NCI-H69 (cell line): ENCODE data around the gene KRT34.
"Not testable (repeated sequence)": the region's sequence is repeated elsewhere in the genome, so short reads cannot be mapped to it uniquely, and the experiment has no call there.

Source experiments
- DNase-seq: peaks from one replicate; lab custom pipeline; 2025; lab: John Stamatoyannopoulos, UW

Gene KRT34

GRCh38 chr17:41404024-41404671 is 22.0 kb upstream of the KRT34 start:
- DNase-seq, result peak; percentile 72

DNA sequence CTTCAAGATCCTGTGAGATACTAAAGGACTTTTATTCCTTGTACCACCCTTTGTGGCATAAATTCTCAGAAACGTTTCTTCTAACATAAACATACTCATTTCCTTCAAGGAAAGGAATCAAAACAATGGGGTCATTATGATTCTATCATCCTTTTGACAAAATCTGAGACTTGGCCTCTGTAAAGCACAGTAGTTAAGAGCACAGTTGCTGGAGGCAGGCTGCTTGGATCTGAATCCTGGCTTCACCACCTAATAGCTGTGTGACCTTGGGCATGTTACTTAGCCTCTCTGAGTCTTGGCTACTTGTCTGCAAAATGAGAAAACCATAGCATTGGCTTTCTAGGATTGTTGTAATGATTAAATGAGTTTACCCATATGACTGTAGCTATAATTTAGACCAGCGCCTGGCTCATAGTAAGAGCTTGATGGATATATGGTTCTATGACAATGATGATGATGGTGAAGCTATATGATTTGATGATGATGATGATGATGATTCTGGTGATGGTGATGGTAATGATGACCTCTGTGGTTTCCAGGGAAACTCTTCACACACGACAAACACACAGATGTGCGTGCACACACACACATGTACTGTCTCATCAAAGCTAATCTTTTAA is 21.4 kb upstream of the KRT34 start:
- DNase-seq, result no peak

DNA sequence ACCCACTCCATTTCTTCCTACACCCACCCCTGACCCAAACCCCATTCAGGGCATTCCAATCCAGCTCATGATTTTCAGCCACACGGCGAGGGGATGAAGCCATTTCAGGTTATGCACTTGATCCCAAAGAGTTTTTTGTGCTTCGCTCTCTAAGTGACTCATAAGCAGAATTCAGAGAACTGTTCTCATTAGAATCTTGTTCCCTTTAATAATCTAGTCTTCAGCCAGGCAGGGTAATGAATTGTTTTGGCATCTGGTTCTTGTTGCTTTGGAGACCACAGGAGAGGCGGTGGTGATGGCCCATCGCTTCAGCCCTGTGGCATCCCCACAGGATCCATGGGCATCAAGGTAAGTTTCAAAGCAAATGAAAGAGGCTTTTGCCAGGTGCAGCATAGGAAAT is 20.1 kb upstream of the KRT34 start:
- no peak for DNase-seq

GRCh38 chr17:41396996-41397660 is 15.0 kb upstream of the KRT34 start, which contains the start of gene KRT31:
TSS of gene KRT31 (minus strand) at chr17:41397608. CDS start at chr17:41397539, 69 bp downstream.
- no peak for DNase-seq

- no peak for DNase-seq
Measured at GRCh38 chr17:41396340-41396739, 14.2 kb upstream of the KRT34 start.

DNA sequence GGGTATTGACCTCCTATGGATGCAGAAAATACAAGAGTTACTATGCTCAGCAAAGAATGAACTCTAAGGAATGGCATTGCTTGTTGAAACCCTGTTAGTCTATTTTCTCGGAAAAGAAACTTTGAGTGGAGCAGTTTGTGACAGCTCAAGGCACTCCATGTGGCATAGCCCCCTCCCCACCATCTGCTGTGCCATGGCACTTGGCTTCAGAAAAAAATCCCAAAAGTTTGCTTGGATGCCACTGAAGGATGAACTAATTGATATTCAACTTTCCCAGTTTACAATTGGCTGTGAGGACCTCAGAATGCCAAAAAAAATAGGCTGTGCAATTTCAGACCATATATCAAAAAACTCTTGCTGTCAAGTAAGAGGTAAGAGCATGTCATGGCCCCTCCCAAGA is 13.5 kb upstream of the KRT34 start:
- no peak for DNase-seq

DNA sequence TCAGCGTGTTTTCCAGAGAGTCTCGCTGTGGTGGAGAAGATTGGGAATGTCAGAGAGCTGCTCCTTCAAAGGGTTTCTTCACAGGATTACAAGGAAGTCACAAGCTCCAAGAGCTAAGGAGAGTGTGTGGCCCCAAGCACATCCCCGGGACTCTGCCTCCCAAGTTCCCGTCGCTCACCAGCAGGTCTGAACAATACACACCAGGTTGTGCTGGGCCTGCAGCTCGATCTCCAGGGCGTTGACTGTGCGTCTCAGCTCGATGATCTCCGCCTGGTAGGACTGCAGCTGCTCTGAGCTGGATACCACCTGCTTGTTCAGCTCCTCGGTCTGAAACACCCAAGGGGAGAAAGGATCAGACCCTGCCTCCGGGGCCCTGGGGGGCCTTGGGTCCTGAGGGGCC is 12.9 kb upstream of the KRT34 start:
- DNase-seq, result not testable (repeated sequence)

DNA sequence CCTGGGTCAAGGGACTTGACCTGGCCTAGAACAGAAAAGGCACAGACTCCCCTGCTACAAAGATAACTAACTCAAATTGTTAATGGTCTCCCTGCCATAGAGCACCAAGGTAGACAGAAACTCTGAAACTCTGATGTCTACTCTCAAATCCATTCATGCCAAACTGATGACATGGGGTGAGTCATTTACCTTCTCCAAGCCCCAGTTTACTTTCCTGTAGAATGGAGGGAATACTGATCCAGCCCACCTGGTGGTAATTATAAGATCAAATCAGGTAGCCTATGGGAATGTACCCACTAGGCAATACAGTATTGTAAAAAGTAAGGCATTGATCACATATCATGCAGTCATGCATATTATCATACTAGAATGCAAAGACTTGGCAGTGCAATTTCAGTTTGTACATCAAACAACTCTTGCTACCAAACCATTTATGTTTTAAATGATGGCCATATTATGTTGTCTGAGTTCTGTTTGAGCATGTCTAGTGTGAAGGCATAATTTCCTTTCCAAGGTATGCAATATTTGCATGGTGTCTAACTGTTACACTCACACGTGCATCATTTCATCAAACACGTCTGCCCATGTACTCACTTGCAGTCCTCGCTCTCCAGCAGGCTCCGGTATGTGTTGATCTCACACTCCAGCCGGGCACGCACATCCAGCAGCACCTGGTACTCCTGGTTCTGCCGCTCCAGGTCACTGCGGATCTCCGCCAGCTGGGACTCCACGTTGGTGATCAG is 12.3 kb upstream of the KRT34 start:
- no peak for DNase-seq

- no peak for DNase-seq
Measured at GRCh38 chr17:41393826-41394225, 11.7 kb upstream of the KRT34 start.

GRCh38 chr17:41393294-41393693 is 11.2 kb upstream of the KRT34 start:
- no peak for DNase-seq

DNA sequence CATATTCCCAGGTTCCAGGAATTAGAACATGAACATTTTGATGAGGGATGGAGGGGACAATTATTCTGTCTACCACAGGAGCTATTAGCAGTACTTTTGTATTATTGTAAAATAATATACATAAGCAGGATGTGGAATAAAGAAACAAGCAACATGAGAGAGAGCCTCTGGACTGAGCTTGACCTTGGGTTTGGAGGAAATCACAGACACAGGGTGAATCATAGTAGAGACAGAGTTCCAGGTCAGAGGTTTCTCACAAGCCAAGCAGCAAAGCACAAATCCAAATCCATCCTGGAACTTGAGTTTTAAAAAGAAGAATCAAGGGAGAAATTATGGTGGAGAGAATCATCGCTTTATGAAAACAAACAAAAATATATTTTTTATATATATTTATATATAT is 10.2 kb upstream of the KRT34 start:
- DNase-seq, result no peak

DNA sequence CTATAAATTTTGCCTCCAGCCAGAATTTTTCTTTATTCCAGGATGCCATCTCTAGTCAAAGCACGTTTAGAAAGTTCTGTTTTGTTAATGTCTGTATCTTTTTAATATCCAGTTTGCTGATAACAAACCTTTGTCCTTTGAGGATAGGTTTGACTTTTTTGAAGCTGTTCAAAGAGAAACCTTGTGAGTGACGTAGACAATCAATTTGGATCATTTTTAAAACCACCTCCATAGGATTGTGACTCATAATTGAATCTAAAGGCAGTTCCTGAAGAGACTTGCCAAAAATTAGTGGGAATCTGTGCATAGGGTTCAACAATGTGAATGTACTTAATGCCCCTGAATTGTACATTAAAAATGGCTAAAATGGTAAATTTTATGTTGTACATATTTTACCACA is 9.4 kb upstream of the KRT34 start:
- DNase-seq, result no peak

DNA sequence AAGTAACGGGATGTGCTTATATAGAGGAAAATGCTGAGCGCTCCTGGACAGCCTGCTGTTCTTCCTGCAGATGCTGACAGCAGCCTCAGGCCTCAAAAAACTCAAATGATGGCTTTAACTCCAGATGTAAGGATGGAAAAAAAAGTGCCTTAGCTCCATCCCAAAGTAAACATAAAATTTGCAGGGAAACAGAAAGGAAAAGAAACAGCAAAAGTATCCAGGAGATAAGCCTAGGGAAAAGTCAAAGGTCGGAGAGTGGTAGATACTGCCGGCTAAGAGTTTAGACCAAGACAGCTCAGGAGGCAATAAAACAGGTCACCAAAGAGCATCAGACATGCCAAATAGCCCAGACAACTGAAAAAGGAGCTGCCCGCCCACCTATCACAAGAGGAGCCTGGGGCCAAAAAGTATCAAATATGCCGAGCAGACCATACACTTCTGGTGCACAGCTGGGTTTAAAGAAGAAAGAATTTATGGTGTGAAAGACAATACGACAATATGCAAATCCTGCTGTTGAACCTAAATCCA is 8.4 kb upstream of the KRT34 start:
- DNase-seq, result no peak

GRCh38 chr17:41387670-41388069 is 5.6 kb upstream of the KRT34 start:
- no peak for DNase-seq

- no peak for DNase-seq
Measured at GRCh38 chr17:41386227-41386626, 4.1 kb upstream of the KRT34 start.

DNA sequence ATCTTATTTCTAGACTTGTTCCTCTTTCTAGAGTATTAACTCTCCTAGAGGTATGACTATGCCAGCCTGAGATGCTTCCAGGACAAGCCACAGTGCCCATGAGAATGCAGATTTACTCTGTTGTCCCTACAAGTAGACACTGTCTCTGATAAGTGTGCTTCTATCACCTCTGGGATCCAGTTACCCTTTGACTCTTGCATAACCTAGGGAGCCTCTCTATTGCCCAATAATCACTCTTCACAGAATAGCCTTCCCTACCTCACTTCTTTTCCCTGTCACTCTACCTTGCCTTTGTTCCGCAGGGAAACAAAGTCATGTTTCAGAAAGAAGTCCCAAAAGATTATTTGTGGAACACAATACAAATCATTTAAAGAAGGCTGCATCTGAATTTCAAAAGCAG is 1.6 kb upstream of the KRT34 start:
- DNase-seq, result no peak

GRCh38 chr17:41382394-41382793 is 288 bp upstream of the KRT34 start:
- DNase-seq, result no peak

- not testable (repeated sequence) for DNase-seq
Measured at GRCh38 chr17:41380091-41380490, 2.0 kb downstream of the KRT34 start.

DNA sequence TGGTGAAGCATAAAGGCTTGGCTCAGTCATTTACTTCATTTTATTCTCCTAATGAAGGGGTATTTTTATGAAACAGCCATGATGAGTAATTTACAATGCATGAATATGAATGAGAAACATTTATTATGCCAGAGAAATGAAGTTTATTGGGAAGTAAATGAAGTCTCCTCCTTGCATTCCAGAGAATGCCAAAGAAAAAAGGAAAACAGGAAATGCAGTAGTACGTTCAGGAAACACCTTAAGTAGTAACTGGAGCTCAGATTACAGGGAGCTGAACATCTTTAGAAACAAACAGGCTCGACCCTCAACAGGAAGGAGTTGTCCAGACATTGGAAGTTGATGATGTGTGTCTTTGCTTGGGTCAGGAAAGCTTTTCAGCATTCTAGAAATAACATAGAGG is 4.6 kb downstream of the KRT34 start:
- no peak for DNase-seq

DNA sequence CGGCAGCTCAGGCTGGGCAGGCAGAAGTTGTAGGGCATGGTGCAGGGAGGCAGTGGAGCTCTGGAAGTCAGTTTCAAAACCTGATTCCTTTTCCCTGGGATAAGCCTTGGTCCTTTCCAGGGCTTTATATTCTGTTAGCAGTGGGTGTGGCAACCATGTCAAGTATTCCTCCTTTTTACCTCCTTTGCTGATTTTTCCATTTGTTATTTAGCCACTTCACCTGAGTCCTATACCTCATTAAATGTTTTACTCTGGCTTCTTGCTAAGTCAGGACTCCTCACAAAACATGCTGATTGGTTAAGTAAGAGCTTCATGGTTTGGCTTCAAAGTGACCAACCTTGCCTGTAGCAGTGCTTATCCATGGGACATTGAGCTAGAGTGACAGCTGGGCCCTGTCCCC is 12.4 kb downstream of the KRT34 start, which contains the start of gene KRT33B:
Gene KRT33B (minus strand): TSS at position 101 of the 400 bp plus-strand sequence. CDS start 63 bp downstream, at position 38.
- no peak for DNase-seq

GRCh38 chr17:41369023-41369422 is 13.1 kb downstream of the KRT34 start:
- no peak for DNase-seq

GRCh38 chr17:41367426-41368075 is 14.6 kb downstream of the KRT34 start:
- DNase-seq, result no peak
